ELR (cell line): Measurements from ENCODE around the gene SLC41A2.
"Not testable (repeated sequence)": the region's sequence is repeated elsewhere in the genome, so short reads cannot be mapped to it uniquely, and the experiment has no call there.

Experiments used
- DNase-seq: peaks from one replicate; pipeline ENCODE4 v3.0.0-alpha.2; 2015; ENCODE audit warnings: low read depth

Gene SLC41A2

GRCh38 chr12:104958001-104958804 is at the start of gene SLC41A2:
TSS of gene SLC41A2 (minus strand) at chr12:104958290. CDS start at chr12:104928527, 29,763 bp downstream.
- DNase-seq = peak; percentile 98

GRCh38 chr12:105001476-105001875 is 43.4 kb upstream of the SLC41A2 start:
- no peak for DNase-seq

GRCh38 chr12:104999347-104999685 is 41.2 kb upstream of the SLC41A2 start:
- DNase-seq = no peak

GRCh38 chr12:104998423-104999346 is 40.6 kb upstream of the SLC41A2 start:
- DNase-seq = no peak

GRCh38 chr12:104997541-104997940 is 39.5 kb upstream of the SLC41A2 start:
- no peak for DNase-seq

- peak; percentile 15 for DNase-seq
Measured at GRCh38 chr12:104994336-104994735, 36.2 kb upstream of the SLC41A2 start.

GRCh38 chr12:104991565-104992128 is 33.6 kb upstream of the SLC41A2 start:
- no peak for DNase-seq

GRCh38 chr12:104990950-104991349 is 32.9 kb upstream of the SLC41A2 start:
- peak; percentile 7 for DNase-seq

- peak; percentile 93 for DNase-seq
Measured at GRCh38 chr12:104986022-104986941, 28.2 kb upstream of the SLC41A2 start, which contains the start of gene NOPCHAP1. TSS of gene NOPCHAP1 (plus strand) at chr12:104986316. CDS start at chr12:104986353, 37 bp downstream.

- DNase-seq = peak; percentile 10
Measured at GRCh38 chr12:104985206-104985605, 27.1 kb upstream of the SLC41A2 start.

GRCh38 chr12:104977688-104978087 is 19.6 kb upstream of the SLC41A2 start:
- not testable (repeated sequence) for DNase-seq

GRCh38 chr12:104976703-104977102 is 18.6 kb upstream of the SLC41A2 start:
- no peak for DNase-seq

GRCh38 chr12:104975587-104976343 is 17.7 kb upstream of the SLC41A2 start:
- DNase-seq = peak; percentile 91

- DNase-seq = peak; percentile 95
Measured at GRCh38 chr12:104974626-104975290, 16.7 kb upstream of the SLC41A2 start.

- no peak for DNase-seq
Measured at GRCh38 chr12:104973250-104973649, 15.2 kb upstream of the SLC41A2 start.

- peak; percentile 58 for DNase-seq
Measured at GRCh38 chr12:104971306-104971705, 13.2 kb upstream of the SLC41A2 start.

- no peak for DNase-seq
Measured at GRCh38 chr12:104969343-104969742, 11.3 kb upstream of the SLC41A2 start.

- DNase-seq = no peak
Measured at GRCh38 chr12:104966677-104967076, 8.6 kb upstream of the SLC41A2 start.

GRCh38 chr12:104964856-104965205 is 6.7 kb upstream of the SLC41A2 start:
- no peak for DNase-seq
